GM23338 (cell line): ENCODE measurements around the gene TMPRSS3. TPM values are rescaled to one million over a fixed set of nuclear protein-coding genes. Genes with fewer than 3 reads are reported as not detected.

ENCODE experiments used
- ATAC-seq: fragments of 200-7000 bp; cut with Tn5 transposase; 3 replicates; pipeline ENCODE4 v1.9.1; 2020
- DNase-seq: peaks from one replicate; pipeline ENCODE4 v3.0.0-alpha.2; 2015; ENCODE audit warnings: low spot score
- H2AFZ ChIP-seq: fragments of 200-600 bp; sonication (generic); 2 replicates; pipeline ENCODE4 v1.8.0; 2016; ENCODE audit warnings: antibody characterized with exemption, mild to moderate bottlenecking, moderate library complexity
- H3F3A ChIP-seq: fragments of 200-600 bp; sonication (generic); replicated peaks from 2 replicates; pipeline ENCODE4 v1.8.0; 2017; ENCODE audit warnings: antibody characterized with exemption, mixed run types, low read depth
- H3K27ac ChIP-seq: fragments of 200-600 bp; sonication (generic); 2 replicates; pipeline ENCODE4 v1.6.1; 2016; ENCODE audit warnings: low read depth
- H3K27me3 ChIP-seq: fragments of 200-600 bp; sonication (generic); 2 replicates; pipeline ENCODE4 v1.8.0; 2016; ENCODE audit warnings: mild to moderate bottlenecking, mixed run types, moderate library complexity; ENCODE audit not compliant: insufficient read depth
- H3K36me3 ChIP-seq: fragments of 200-600 bp; sonication (generic); 2 replicates; pipeline ENCODE4 v1.8.0; 2016; ENCODE audit warnings: mild to moderate bottlenecking; ENCODE audit not compliant: insufficient read depth
- H3K4me1 ChIP-seq: fragments of 200-600 bp; sonication (generic); 2 replicates; pipeline ENCODE4 v1.8.0; 2016; ENCODE audit warnings: mild to moderate bottlenecking, moderate library complexity; ENCODE audit not compliant: insufficient read depth
- H3K4me2 ChIP-seq: fragments of 200-600 bp; sonication (generic); 2 replicates; pipeline ENCODE4 v1.7.1; 2017; ENCODE audit warnings: mixed run types
- H3K4me3 ChIP-seq: fragments of 200-600 bp; sonication (generic); 2 replicates; pipeline ENCODE4 v1.6.1; 2016; ENCODE audit warnings: mixed run types
- H3K79me2 ChIP-seq: fragments of 200-600 bp; sonication (generic); replicated peaks from 2 replicates; pipeline ENCODE4 v1.8.0; 2017; ENCODE audit warnings: mild to moderate bottlenecking; ENCODE audit not compliant: insufficient read depth
- H3K9me2 ChIP-seq: fragments of 200-600 bp; sonication (generic); 2 replicates; pipeline ENCODE4 v1.8.0; 2017; ENCODE audit not compliant: insufficient read depth
- H4K20me1 ChIP-seq: fragments of 200-600 bp; sonication (generic); replicated peaks from 2 replicates; pipeline ENCODE4 v1.8.0; 2017; ENCODE audit warnings: mild to moderate bottlenecking; ENCODE audit not compliant: insufficient read depth
- H3K27ac Mint-ChIP-seq: 2 replicates; pipeline ENCODE4 v1.8.0; 2020; ENCODE audit warnings: inconsistent platforms, mild to moderate bottlenecking, moderate library complexity, mixed read lengths
- H3K27me3 Mint-ChIP-seq: 3 replicates; pipeline ENCODE4 v1.8.0; 2022; ENCODE audit warnings: low read depth, mild to moderate bottlenecking, moderate library complexity, mixed read lengths, inconsistent platforms; ENCODE audit not compliant: insufficient read depth, poor library complexity
- H3K36me3 Mint-ChIP-seq: 3 replicates; pipeline ENCODE4 v1.8.0; 2021; ENCODE audit warnings: low read depth, mild to moderate bottlenecking, inconsistent platforms, moderate library complexity, mixed read lengths
- H3K4me1 Mint-ChIP-seq: 3 replicates; pipeline ENCODE4 v1.8.0; 2020; ENCODE audit warnings: mild to moderate bottlenecking, inconsistent platforms, mixed read lengths
- H3K4me3 Mint-ChIP-seq: 3 replicates; pipeline ENCODE4 v1.8.0; 2021; ENCODE audit warnings: moderate library complexity, mild to moderate bottlenecking, inconsistent platforms, mixed read lengths
- H3K9me3 Mint-ChIP-seq: 3 replicates; pipeline ENCODE4 v1.8.0; 2020; ENCODE audit warnings: moderate library complexity, mild to moderate bottlenecking, inconsistent platforms, mixed read lengths
- CREB1 ChIP-seq: fragments of 250-450 bp; sonication (Bioruptor Pico); IDR thresholded peaks from 2 replicates; pipeline ENCODE4 v1.5.0; 2020; ENCODE audit warnings: low read depth, mild to moderate bottlenecking, moderate library complexity
- ETS1 ChIP-seq: IDR thresholded peaks from 2 replicates; pipeline ENCODE4 v1.6.1; 2016; ENCODE audit warnings: antibody characterized with exemption
- EZH2 ChIP-seq: fragments of 200-600 bp; sonication (generic); IDR thresholded peaks from one replicate; pipeline ENCODE4 v1.8.0; 2017; ENCODE audit warnings: antibody characterized with exemption, mild to moderate bottlenecking, low read depth; ENCODE audit not compliant: unreplicated experiment
- EZH2phosphoT487 ChIP-seq: fragments of 200-600 bp; sonication (generic); IDR thresholded peaks from one replicate; pipeline ENCODE4 v1.8.1; 2018; ENCODE audit warnings: antibody characterized with exemption; ENCODE audit not compliant: unreplicated experiment
- JUNB ChIP-seq: IDR thresholded peaks from one replicate; pipeline ENCODE4 v1.6.1; 2016; ENCODE audit warnings: antibody characterized with exemption; ENCODE audit not compliant: unreplicated experiment
- POLR2AphosphoS5 ChIP-seq: IDR thresholded peaks from 2 replicates; pipeline ENCODE4 v1.6.1; 2016; ENCODE audit warnings: antibody characterized with exemption, low read depth
- REST ChIP-seq: IDR thresholded peaks from one replicate; pipeline ENCODE4 v1.6.1; 2018; ENCODE audit warnings: antibody characterized with exemption; ENCODE audit not compliant: unreplicated experiment
- STAT1 ChIP-seq: IDR thresholded peaks from one replicate; pipeline ENCODE4 v1.6.1; 2016; ENCODE audit warnings: antibody characterized with exemption; ENCODE audit not compliant: unreplicated experiment
- ZNF462 ChIP-seq: fragments of 250-450 bp; sonication (Bioruptor Pico); IDR thresholded peaks from 2 replicates; pipeline ENCODE4 v1.5.0; 2020; ENCODE audit warnings: mild to moderate bottlenecking, moderate library complexity
- polyA plus RNA-seq: library from polyadenylated mRNA; unstranded; fragments of >200 nt; fragmentation: Nextera tagmentation; extraction: Ambion mirVana; gene quantifications from 2 replicates; pipeline ENCODE4 v1.2.1, GENCODE V29; 2016
- total RNA-seq: library from RNA; depleted of rRNA; stranded (reverse); fragments of >200 nt; shearing (Covaris generic); gene quantifications from 2 replicates; pipeline ENCODE4 v1.2.3, GENCODE V29; 2014

TMPRSS3 gene
- total and polyA plus RNA-seq, 2 experiments from 2014 or later: 0.17 TPM; not detected in 1

GRCh38 chr21:42390193-42390592 lies 5.7 kb downstream of the TMPRSS3 start:
- no peak overlapping the region for H3K4me3 Mint-ChIP-seq
- H3K27ac Mint-ChIP-seq: no peak overlapping the region
- H3K36me3 Mint-ChIP-seq: peaks cover 8% of the 10 kb centered on the region; the same call in 2 of the 3 replicates
- no peaks in the 10 kb centered on the region for H3K9me2 ChIP-seq
- DNase-seq (no peak), ATAC-seq (no peak)
- H3K4me1 ChIP-seq: peaks cover 6% of the 10 kb centered on the region
- H3F3A ChIP-seq: peaks cover 5% of the 10 kb centered on the region; the same call in 1 of the 2 replicates
- H3K4me3 ChIP-seq: no peak overlapping the region
- no peak overlapping the region for H2AFZ ChIP-seq
- no peaks in the 10 kb centered on the region for H3K27me3 ChIP-seq
- H4K20me1 ChIP-seq: no peaks in the 10 kb centered on the region
- peaks cover 32% of the 10 kb centered on the region for H3K4me1 Mint-ChIP-seq
- TF ChIP-seq STAT1: no peak
- TF ChIP-seq ZNF462 (CRISPR knock-in tag): no peak
- TF ChIP-seq JUNB: no peak
- no peak for TF ChIP-seq POLR2AphosphoS5
- no peak for TF ChIP-seq EZH2phosphoT487
- TF ChIP-seq CREB1 (CRISPR knock-in tag): no peak
- no peaks in the 10 kb centered on the region for H3K36me3 ChIP-seq
- peaks cover 5% of the 10 kb centered on the region for H3K27me3 Mint-ChIP-seq
- peaks cover 8% of the 10 kb centered on the region; the same call in 2 of the 3 replicates for H3K9me3 Mint-ChIP-seq
- H3K4me2 ChIP-seq: no peak overlapping the region
- H3K27ac ChIP-seq: no peak overlapping the region
- H3K79me2 ChIP-seq: no peaks in the 10 kb centered on the region

GRCh38 chr21:42389449-42389835 lies 6.4 kb downstream of the TMPRSS3 start:
- Histone ChIP-seq H3F3A (peaks cover 5% of the 10 kb centered on the region; the same call in 1 of the 2 replicates), H3K4me2 (peak overlapping the region; percentile 68; the same call in 1 of the 2 replicates), H3K79me2 (no peaks in the 10 kb centered on the region), H3K27ac (0 out of 2 replicates have a peak overlapping the region, but pooled peaks have one; percentile 21), H4K20me1 (no peaks in the 10 kb centered on the region), H3K4me3 (no peak overlapping the region), H3K27me3 (no peaks in the 10 kb centered on the region), H3K36me3 (no peaks in the 10 kb centered on the region), H3K4me1 (peaks cover 6% of the 10 kb centered on the region), H2AFZ (peak overlapping the region; percentile 57; the same call in 1 of the 2 replicates), H3K9me2 (no peaks in the 10 kb centered on the region)
- ATAC-seq (peak; percentile 83), DNase-seq (peak; percentile 41)
- peaks cover 8% of the 10 kb centered on the region; the same call in 2 of the 3 replicates for H3K36me3 Mint-ChIP-seq
- peak overlapping the region; percentile 86 for H3K27ac Mint-ChIP-seq
- H3K4me3 Mint-ChIP-seq: 0 out of 3 replicates have a peak overlapping the region, but pooled peaks have one; percentile 15
- peaks cover 35% of the 10 kb centered on the region for H3K4me1 Mint-ChIP-seq
- H3K9me3 Mint-ChIP-seq: peaks cover 8% of the 10 kb centered on the region; the same call in 2 of the 3 replicates
- H3K27me3 Mint-ChIP-seq: peaks cover 5% of the 10 kb centered on the region
- no peak for TF ChIP-seq STAT1
- no peak for TF ChIP-seq REST
- no peak for TF ChIP-seq CREB1 (CRISPR knock-in tag)
- TF ChIP-seq EZH2: no peak
- TF ChIP-seq ETS1: no peak
